ENCODE results near the gene STN1. TPM values are rescaled to one million over a fixed set of nuclear protein-coding genes. Genes with fewer than 3 reads are reported as not detected.

The STN1 gene
- polyA plus RNA-seq, 1 of the 3 experiments (the other 2 are of a cell fraction), result 22.1 TPM

DNA sequence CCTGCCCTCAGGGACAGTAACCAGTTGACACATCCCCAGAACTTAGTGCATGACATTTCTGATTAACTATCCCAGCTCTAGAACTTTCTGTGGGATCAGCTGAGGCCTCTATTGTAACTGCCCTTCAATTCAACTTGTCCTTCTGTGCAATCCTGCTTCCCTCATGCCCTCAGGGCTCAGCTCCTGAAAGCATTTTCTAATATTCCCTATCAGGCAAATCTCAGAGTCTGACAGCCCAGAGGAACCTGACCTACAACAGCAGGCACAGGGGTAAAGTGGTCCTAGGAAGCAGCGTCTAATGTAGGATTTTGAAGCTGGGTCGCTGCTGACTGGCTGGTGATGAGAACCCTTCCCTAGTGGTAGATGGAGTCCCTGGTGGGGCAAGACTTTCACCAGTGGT, 13.6 kb upstream of the STN1 start:
- Histone ChIP-seq H3K4me1 (ENCODE audit: control insufficient read depth in 1 of 2, insufficient read depth in 2 of 2, low read depth in 1 of 2, low read length in 1 of 2) (peaks cover 0 to 16% of the 10 kb centered on the region in 2 experiments; a peak in 1 of 4 replicates), H3K4me2 (no peak overlapping the region), H3K9me2 (no peaks in the 10 kb centered on the region), H3K9me3 (no peaks in the 10 kb centered on the region), H3K79me2 (ENCODE audit: insufficient read depth) (no peaks in the 10 kb centered on the region), H3F3A (replicated peaks; ENCODE audit: insufficient read depth) (no peaks in the 10 kb centered on the region), H4K20me1 (ENCODE audit: insufficient read depth) (no peaks in the 10 kb centered on the region), H3K27me3 (ENCODE audit: insufficient read depth) (no peaks in the 10 kb centered on the region), H3K27ac (ENCODE audit: low read depth in 2 of 2, low read length in 1 of 2) (no peak overlapping the region), H2AFZ (ENCODE audit: low read depth) (no peak overlapping the region), H3K9ac (no peak overlapping the region), H3K4me3 (ENCODE audit: low read depth in 2 of 2, low read length in 1 of 2) (no peak overlapping the region), H3K36me3 (replicated peaks in 1 of 2; ENCODE audit: control insufficient read depth in 1 of 2, insufficient read depth in 2 of 2, low read length in 1 of 2) (no peaks in the 10 kb centered on the region)
- ChIA-PET POLR2A (no interaction called here), CTCF (interaction anchor here (2.0 kb wide), 1 partner anchor 14 kb away, joined by 4 read pairs; no protein-coding TSS in a partner anchor)
- TF ChIP-seq, protein P1, sequence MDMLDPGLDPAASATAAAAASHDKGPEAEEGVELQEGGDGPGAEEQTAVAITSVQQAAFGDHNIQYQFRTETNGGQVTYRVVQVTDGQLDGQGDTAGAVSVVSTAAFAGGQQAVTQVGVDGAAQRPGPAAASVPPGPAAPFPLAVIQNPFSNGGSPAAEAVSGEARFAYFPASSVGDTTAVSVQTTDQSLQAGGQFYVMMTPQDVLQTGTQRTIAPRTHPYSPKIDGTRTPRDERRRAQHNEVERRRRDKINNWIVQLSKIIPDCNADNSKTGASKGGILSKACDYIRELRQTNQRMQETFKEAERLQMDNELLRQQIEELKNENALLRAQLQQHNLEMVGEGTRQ (IDR thresholded peaks at IDR 0.05; ENCODE audit: borderline replicate concordance, low read depth, low read length), result no peak
- TF ChIP-seq EP300 (IDR thresholded peaks at IDR 0.05; ENCODE audit: borderline replicate concordance in 1 of 2, low read depth in 1 of 2, low read length in 1 of 2) (0 out of 4 replicates have a peak, but pooled peaks of 1 of the 2 experiments have one; percentile 16), FOSL2 (IDR thresholded peaks at IDR 0.05; ENCODE audit: borderline replicate concordance, low read depth) (no peak)
- DNase-seq, result peak; percentile 23
- WGBS (ENCODE audit: low lambda C conversion rate), result 80% methylated on average over 2 of the region's 2 CpGs

- WGBS (ENCODE audit: low lambda C conversion rate), result 82% methylated on average over 6 of the region's 6 CpGs
- H3K4me3 ChIP-seq (ENCODE audit: low read depth in 2 of 2, low read length in 1 of 2), result no peak overlapping the region
- no peak overlapping the region for H2AFZ ChIP-seq (ENCODE audit: low read depth)
- H3K9me2 ChIP-seq, result no peaks in the 10 kb centered on the region
- POLR2A ChIA-PET, result no interaction called here
- H3K27me3 ChIP-seq (ENCODE audit: insufficient read depth), result no peaks in the 10 kb centered on the region
- no peaks in the 10 kb centered on the region for H3K9me3 ChIP-seq
- CTCF ChIA-PET, result no interaction called here
- H3K36me3 ChIP-seq (replicated peaks in 1 of 2; ENCODE audit: control insufficient read depth in 1 of 2, insufficient read depth in 2 of 2, low read length in 1 of 2), result no peaks in the 10 kb centered on the region
- no peak overlapping the region for H3K4me2 ChIP-seq
- no peak overlapping the region for H3K9ac ChIP-seq
- TF ChIP-seq GABPA (IDR thresholded peaks at IDR 0.05; ENCODE audit: low read depth) (no peak), TCF12 (IDR thresholded peaks at IDR 0.05) (no peak), CHD2 (IDR thresholded peaks at IDR 0.05; ENCODE audit: low read length, partially characterized antibody) (no peak), RCOR1 (IDR thresholded peaks at IDR 0.05; ENCODE audit: low read length) (no peak), NFIC (IDR thresholded peaks at IDR 0.05; ENCODE audit: borderline replicate concordance) (no peak), FOXM1 (IDR thresholded peaks at IDR 0.05; ENCODE audit: low read depth) (no peak), POLR2AphosphoS5 (IDR thresholded peaks at IDR 0.05; ENCODE audit: low read depth, low read length) (no peak), RXRA (IDR thresholded peaks at IDR 0.05; ENCODE audit: borderline replicate concordance, low read depth) (no peak)
- TF ChIP-seq, protein P2, sequence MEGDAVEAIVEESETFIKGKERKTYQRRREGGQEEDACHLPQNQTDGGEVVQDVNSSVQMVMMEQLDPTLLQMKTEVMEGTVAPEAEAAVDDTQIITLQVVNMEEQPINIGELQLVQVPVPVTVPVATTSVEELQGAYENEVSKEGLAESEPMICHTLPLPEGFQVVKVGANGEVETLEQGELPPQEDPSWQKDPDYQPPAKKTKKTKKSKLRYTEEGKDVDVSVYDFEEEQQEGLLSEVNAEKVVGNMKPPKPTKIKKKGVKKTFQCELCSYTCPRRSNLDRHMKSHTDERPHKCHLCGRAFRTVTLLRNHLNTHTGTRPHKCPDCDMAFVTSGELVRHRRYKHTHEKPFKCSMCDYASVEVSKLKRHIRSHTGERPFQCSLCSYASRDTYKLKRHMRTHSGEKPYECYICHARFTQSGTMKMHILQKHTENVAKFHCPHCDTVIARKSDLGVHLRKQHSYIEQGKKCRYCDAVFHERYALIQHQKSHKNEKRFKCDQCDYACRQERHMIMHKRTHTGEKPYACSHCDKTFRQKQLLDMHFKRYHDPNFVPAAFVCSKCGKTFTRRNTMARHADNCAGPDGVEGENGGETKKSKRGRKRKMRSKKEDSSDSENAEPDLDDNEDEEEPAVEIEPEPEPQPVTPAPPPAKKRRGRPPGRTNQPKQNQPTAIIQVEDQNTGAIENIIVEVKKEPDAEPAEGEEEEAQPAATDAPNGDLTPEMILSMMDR (IDR thresholded peaks at IDR 0.05), result no peak
- H3K4me1 ChIP-seq (ENCODE audit: control insufficient read depth in 1 of 2, insufficient read depth in 2 of 2, low read depth in 1 of 2, low read length in 1 of 2), result peaks cover 0 to 12% of the 10 kb centered on the region in 2 experiments; a peak in 1 of 4 replicates
- no peak for DNase-seq
- H3K79me2 ChIP-seq (ENCODE audit: insufficient read depth), result no peaks in the 10 kb centered on the region
- H3K27ac ChIP-seq (ENCODE audit: low read depth in 2 of 2, low read length in 1 of 2), result no peak overlapping the region
- no peaks in the 10 kb centered on the region for H3F3A ChIP-seq (replicated peaks; ENCODE audit: insufficient read depth)
- no peaks in the 10 kb centered on the region for H4K20me1 ChIP-seq (ENCODE audit: insufficient read depth)
Observed at GRCh38 chr10:103930881-103931280, 12.9 kb upstream of the STN1 start.
